ENCODE results near the gene EHMT1.
A peak's percentile ranks its signal among the peaks of the same experiment; 100 is the strongest.
"Not testable (repeated sequence)": the region's sequence is repeated elsewhere in the genome, so short reads cannot be mapped to it uniquely, and the experiment has no call there.

Gene EHMT1

DNA sequence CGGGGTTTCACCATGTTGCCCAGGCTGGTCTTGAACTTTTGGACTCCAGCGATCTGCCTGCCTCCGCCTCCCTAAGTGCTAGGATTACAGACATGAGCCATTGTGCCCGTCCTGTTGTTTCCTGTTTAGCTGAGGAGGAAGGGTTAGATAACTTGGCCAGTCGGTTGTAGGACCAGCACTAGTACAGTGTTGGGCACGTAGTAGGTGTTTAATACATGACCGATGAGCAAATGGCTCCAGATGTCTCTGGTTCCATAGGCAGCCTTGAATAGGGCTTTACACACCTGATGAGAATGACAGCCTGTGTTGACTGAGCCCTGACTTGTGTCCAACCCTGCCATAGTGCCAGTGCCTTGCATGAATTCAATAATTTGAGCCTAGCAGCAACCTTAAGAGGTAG, 1.8 kb downstream of the EHMT1 start:
- peak overlapping the region; percentile 97 for H3K4me3 ChIP-seq (ENCODE audit: low read length, poor library complexity, severe bottlenecking)
- H3K9ac ChIP-seq (ENCODE audit: low read depth, low read length, poor library complexity, severe bottlenecking), result peak overlapping the region; percentile 89

DNA sequence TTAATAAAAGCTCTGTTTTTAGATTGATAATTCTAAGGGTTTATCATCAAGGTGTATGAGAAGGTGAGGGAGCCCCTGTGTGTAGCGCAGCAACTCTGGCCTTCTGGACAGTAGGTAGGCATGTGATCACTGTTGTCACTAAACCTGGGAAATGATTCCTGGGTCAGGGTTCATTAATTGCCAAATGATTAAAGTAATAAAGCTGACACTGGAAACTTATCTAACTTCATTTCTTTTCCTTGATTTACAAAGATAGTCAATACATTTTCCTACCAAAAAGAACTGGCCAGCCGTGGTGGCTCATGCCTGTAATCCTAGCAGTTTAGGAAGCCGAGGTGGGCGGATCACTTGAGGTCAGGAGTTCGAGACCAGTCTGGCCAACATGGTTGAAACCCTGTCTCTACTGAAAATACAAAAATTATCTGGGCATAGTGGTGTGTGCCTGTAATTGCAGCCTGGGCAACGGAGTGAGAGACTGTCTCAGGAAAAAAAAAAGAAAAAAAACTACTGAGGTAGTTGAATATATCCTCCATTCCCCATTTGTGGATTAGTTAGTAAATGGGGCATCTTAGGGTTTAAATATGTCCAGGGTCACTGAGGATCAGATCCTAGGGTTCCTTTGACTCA, 2.4 kb downstream of the EHMT1 start:
- Histone ChIP-seq H3K27me3 (ENCODE audit: insufficient read depth, low read length, poor library complexity, severe bottlenecking) (no peaks in the 10 kb centered on the region), H3K4me1 (ENCODE audit: insufficient read depth, low read length, poor library complexity, severe bottlenecking) (peaks cover 36% of the 10 kb centered on the region), H2AFZ (ENCODE audit: low read length) (no peak overlapping the region), H3K9me2 (replicated peaks; ENCODE audit: low read depth, low read length) (no peaks in the 10 kb centered on the region), H3K79me2 (ENCODE audit: insufficient read depth, low read length) (peaks cover 87% of the 10 kb centered on the region), H3K36me3 (ENCODE audit: insufficient read depth, low read length) (no peaks in the 10 kb centered on the region), H3F3A (ENCODE audit: low read depth) (no peaks in the 10 kb centered on the region), H3K4me3 (ENCODE audit: low read length, poor library complexity, severe bottlenecking) (peak overlapping the region; percentile 97), H3K9me3 (ENCODE audit: insufficient read depth, low read depth, low read length) (no peaks in the 10 kb centered on the region), H3K4me2 (ENCODE audit: low read depth, low read length, poor library complexity, severe bottlenecking) (peak overlapping the region; percentile 95), H4K20me1 (ENCODE audit: insufficient read depth, low read length, poor library complexity, severe bottlenecking) (peaks cover 64% of the 10 kb centered on the region), H3K9ac (ENCODE audit: low read depth, low read length, poor library complexity, severe bottlenecking) (peak overlapping the region; percentile 89)
- no peak for TF ChIP-seq EZH2phosphoT487 (IDR thresholded peaks at IDR 0.05; ENCODE audit: borderline replicate concordance)
- TF ChIP-seq, protein P1, sequence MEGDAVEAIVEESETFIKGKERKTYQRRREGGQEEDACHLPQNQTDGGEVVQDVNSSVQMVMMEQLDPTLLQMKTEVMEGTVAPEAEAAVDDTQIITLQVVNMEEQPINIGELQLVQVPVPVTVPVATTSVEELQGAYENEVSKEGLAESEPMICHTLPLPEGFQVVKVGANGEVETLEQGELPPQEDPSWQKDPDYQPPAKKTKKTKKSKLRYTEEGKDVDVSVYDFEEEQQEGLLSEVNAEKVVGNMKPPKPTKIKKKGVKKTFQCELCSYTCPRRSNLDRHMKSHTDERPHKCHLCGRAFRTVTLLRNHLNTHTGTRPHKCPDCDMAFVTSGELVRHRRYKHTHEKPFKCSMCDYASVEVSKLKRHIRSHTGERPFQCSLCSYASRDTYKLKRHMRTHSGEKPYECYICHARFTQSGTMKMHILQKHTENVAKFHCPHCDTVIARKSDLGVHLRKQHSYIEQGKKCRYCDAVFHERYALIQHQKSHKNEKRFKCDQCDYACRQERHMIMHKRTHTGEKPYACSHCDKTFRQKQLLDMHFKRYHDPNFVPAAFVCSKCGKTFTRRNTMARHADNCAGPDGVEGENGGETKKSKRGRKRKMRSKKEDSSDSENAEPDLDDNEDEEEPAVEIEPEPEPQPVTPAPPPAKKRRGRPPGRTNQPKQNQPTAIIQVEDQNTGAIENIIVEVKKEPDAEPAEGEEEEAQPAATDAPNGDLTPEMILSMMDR (conservative IDR thresholded peaks at IDR 0.05; ENCODE audit: low read length), result peak; percentile 52

More for the DNA sequence above, 1.8 kb downstream of the EHMT1 start:
- no peaks in the 10 kb centered on the region for H3F3A ChIP-seq (ENCODE audit: low read depth)
- H3K36me3 ChIP-seq (ENCODE audit: insufficient read depth, low read length), result no peaks in the 10 kb centered on the region
- H3K27me3 ChIP-seq (ENCODE audit: insufficient read depth, low read length, poor library complexity, severe bottlenecking), result no peaks in the 10 kb centered on the region
- no peak overlapping the region for H2AFZ ChIP-seq (ENCODE audit: low read length)
- peaks cover 36% of the 10 kb centered on the region for H3K4me1 ChIP-seq (ENCODE audit: insufficient read depth, low read length, poor library complexity, severe bottlenecking)
- no peaks in the 10 kb centered on the region for H3K9me3 ChIP-seq (ENCODE audit: insufficient read depth, low read depth, low read length)
- peak overlapping the region; percentile 95 for H3K4me2 ChIP-seq (ENCODE audit: low read depth, low read length, poor library complexity, severe bottlenecking)
- H3K79me2 ChIP-seq (ENCODE audit: insufficient read depth, low read length), result peaks cover 92% of the 10 kb centered on the region
- H4K20me1 ChIP-seq (ENCODE audit: insufficient read depth, low read length, poor library complexity, severe bottlenecking), result peaks cover 63% of the 10 kb centered on the region
- TF ChIP-seq, protein P1 (conservative IDR thresholded peaks at IDR 0.05; ENCODE audit: low read length), result no peak
- TF ChIP-seq EZH2phosphoT487 (IDR thresholded peaks at IDR 0.05; ENCODE audit: borderline replicate concordance), result no peak
- no peaks in the 10 kb centered on the region for H3K9me2 ChIP-seq (replicated peaks; ENCODE audit: low read depth, low read length)

DNA sequence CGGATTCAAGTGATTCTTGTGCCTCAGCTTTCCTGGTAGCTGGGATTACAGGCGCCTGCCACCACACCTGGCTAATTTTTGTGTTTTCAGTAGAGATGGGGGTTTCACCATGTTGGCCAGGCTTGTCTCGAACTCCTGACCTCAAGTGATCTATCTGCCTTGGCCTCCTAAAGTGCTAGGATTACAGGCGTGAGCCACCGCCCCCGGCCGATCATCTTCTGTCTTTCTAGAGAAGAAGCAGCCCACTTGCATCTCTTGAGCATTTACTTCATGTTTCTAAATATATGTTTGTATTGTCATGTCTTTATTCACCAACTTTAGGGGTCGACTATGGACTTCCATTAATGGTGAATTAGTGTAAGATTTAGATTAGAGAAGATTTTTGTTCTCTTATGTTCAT, 3.4 kb downstream of the EHMT1 start:
- H4K20me1 ChIP-seq (ENCODE audit: insufficient read depth, low read length, poor library complexity, severe bottlenecking), result peaks cover 65% of the 10 kb centered on the region

DNA sequence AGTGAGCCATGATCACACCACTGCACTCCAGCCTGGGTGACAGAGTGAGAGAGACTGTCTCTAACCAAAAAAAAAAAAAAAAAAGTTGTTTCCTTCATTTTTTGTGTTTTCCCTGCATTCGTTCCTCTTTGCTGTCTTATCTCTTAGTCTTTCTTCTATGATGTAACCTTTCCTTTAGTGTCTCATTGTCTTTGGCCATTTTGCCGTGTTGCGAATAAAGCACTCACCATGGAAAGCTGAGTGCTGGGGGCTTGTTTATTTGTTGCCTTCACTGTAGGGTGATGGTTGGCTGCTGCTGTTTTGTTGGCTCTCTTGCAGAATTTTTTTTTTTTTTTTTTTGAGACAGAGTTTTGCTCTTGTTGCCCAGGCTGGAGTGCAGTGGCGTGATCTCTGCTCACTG, 7.7 kb downstream of the EHMT1 start:
- Histone ChIP-seq H3K9me3 (ENCODE audit: insufficient read depth, low read depth, low read length) (no peaks in the 10 kb centered on the region), H3K9me2 (replicated peaks; ENCODE audit: low read depth, low read length) (no peaks in the 10 kb centered on the region), H3K79me2 (ENCODE audit: insufficient read depth, low read length) (peaks cover 91% of the 10 kb centered on the region), H3K4me2 (ENCODE audit: low read depth, low read length, poor library complexity, severe bottlenecking) (peak overlapping the region; percentile 20), H3K9ac (ENCODE audit: low read depth, low read length, poor library complexity, severe bottlenecking) (no peak overlapping the region), H3F3A (ENCODE audit: low read depth) (peaks cover 7% of the 10 kb centered on the region; the same call in 1 of the 2 replicates), H3K4me1 (ENCODE audit: insufficient read depth, low read length, poor library complexity, severe bottlenecking) (peaks cover 39% of the 10 kb centered on the region), H3K4me3 (ENCODE audit: low read length, poor library complexity, severe bottlenecking) (no peak overlapping the region), H4K20me1 (ENCODE audit: insufficient read depth, low read length, poor library complexity, severe bottlenecking) (peaks cover 58% of the 10 kb centered on the region), H3K27me3 (ENCODE audit: insufficient read depth, low read length, poor library complexity, severe bottlenecking) (no peaks in the 10 kb centered on the region), H2AFZ (ENCODE audit: low read length) (no peak overlapping the region), H3K36me3 (ENCODE audit: insufficient read depth, low read length) (no peaks in the 10 kb centered on the region)
- TF ChIP-seq, protein P1 (conservative IDR thresholded peaks at IDR 0.05; ENCODE audit: low read length), result no peak
- TF ChIP-seq EZH2phosphoT487 (IDR thresholded peaks at IDR 0.05; ENCODE audit: borderline replicate concordance), result no peak

More for the DNA sequence above, 3.4 kb downstream of the EHMT1 start:
- H3K36me3 ChIP-seq (ENCODE audit: insufficient read depth, low read length); H3K27me3 ChIP-seq (ENCODE audit: insufficient read depth, low read length, poor library complexity, severe bottlenecking); H3K9me3 ChIP-seq (ENCODE audit: insufficient read depth, low read depth, low read length); H3K9ac ChIP-seq (ENCODE audit: low read depth, low read length, poor library complexity, severe bottlenecking); H3K4me3 ChIP-seq (ENCODE audit: low read length, poor library complexity, severe bottlenecking); H3K9me2 ChIP-seq (replicated peaks; ENCODE audit: low read depth, low read length); H2AFZ ChIP-seq (ENCODE audit: low read length); H3F3A ChIP-seq (ENCODE audit: low read depth): not testable (repeated sequence)
- peaks cover 87% of the 10 kb centered on the region for H3K79me2 ChIP-seq (ENCODE audit: insufficient read depth, low read length)
- peak overlapping the region; percentile 46 for H3K4me2 ChIP-seq (ENCODE audit: low read depth, low read length, poor library complexity, severe bottlenecking)
- peaks cover 34% of the 10 kb centered on the region for H3K4me1 ChIP-seq (ENCODE audit: insufficient read depth, low read length, poor library complexity, severe bottlenecking)

DNA sequence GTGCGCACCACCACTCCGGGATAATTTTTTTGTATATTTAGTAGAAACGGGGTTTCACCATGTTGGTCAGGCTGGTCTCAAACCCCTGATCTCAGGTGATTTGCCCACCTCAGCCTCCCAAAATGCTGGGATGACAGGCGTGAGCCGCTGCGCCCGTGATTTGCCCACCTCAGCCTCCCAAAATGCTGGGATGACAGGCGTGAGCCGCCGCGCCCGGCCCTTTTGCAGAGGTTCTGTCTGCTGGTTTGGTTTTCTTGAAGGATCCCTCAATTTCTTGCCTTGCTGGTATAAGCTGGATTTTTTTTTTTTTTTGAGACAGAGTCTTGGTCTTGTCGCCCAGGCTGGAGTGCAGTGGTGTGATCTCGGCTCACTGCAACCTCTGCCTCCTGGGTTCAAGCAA, 8.6 kb downstream of the EHMT1 start:
- Histone ChIP-seq H3K4me3 (ENCODE audit: low read length, poor library complexity, severe bottlenecking) (peak overlapping the region; percentile 60), H3K79me2 (ENCODE audit: insufficient read depth, low read length) (peaks cover 91% of the 10 kb centered on the region), H3K4me1 (ENCODE audit: insufficient read depth, low read length, poor library complexity, severe bottlenecking) (peaks cover 45% of the 10 kb centered on the region), H4K20me1 (ENCODE audit: insufficient read depth, low read length, poor library complexity, severe bottlenecking) (peaks cover 59% of the 10 kb centered on the region), H3K4me2 (ENCODE audit: low read depth, low read length, poor library complexity, severe bottlenecking) (peak overlapping the region; percentile 65)
- H3F3A ChIP-seq (ENCODE audit: low read depth); H3K9me3 ChIP-seq (ENCODE audit: insufficient read depth, low read depth, low read length); H3K27me3 ChIP-seq (ENCODE audit: insufficient read depth, low read length, poor library complexity, severe bottlenecking); H2AFZ ChIP-seq (ENCODE audit: low read length); H3K36me3 ChIP-seq (ENCODE audit: insufficient read depth, low read length); H3K9ac ChIP-seq (ENCODE audit: low read depth, low read length, poor library complexity, severe bottlenecking); H3K9me2 ChIP-seq (replicated peaks; ENCODE audit: low read depth, low read length): not testable (repeated sequence)

Data from Loucy (cell line).